AG04449 (cell line): Measurements from ENCODE around the gene RIMS1.

Source experiments
- CTCF ChIA-PET: fragments of 350-600 bp; formaldehyde crosslinking; extraction: SDS; loops from one replicate; lab custom pipeline; 2021; ENCODE audit warnings: antibody characterized with exemption; lab: Yijun Ruan, JAX
- POLR2A ChIA-PET: fragments of 400-600, 350-600 bp; formaldehyde crosslinking; extraction: SDS; loops from one replicate; lab custom pipeline; 2020; ENCODE audit warnings: antibody characterized with exemption, inconsistent platforms; lab: Yijun Ruan, JAX
- DNase-seq: peaks from one replicate; pipeline ENCODE4 v3.0.0-alpha.2; 2010; ENCODE audit warnings: low read depth, low spot score
- H3K4me3 ChIP-seq: 2 replicates; pipeline ENCODE4 v1.5.1; 2011; ENCODE audit warnings: low read depth, mild to moderate bottlenecking, control low read depth, low read length
- TF ChIP-seq, protein P1 (sequence below): IDR thresholded peaks from one replicate; pipeline ENCODE4 v1.5.1; 2011; ENCODE audit warnings: mild to moderate bottlenecking, moderate library complexity, low read length, control low read depth, inconsistent platforms; ENCODE audit not compliant: insufficient read depth; ENCODE audit errors: missing control alignments

RIMS1 gene

DNA sequence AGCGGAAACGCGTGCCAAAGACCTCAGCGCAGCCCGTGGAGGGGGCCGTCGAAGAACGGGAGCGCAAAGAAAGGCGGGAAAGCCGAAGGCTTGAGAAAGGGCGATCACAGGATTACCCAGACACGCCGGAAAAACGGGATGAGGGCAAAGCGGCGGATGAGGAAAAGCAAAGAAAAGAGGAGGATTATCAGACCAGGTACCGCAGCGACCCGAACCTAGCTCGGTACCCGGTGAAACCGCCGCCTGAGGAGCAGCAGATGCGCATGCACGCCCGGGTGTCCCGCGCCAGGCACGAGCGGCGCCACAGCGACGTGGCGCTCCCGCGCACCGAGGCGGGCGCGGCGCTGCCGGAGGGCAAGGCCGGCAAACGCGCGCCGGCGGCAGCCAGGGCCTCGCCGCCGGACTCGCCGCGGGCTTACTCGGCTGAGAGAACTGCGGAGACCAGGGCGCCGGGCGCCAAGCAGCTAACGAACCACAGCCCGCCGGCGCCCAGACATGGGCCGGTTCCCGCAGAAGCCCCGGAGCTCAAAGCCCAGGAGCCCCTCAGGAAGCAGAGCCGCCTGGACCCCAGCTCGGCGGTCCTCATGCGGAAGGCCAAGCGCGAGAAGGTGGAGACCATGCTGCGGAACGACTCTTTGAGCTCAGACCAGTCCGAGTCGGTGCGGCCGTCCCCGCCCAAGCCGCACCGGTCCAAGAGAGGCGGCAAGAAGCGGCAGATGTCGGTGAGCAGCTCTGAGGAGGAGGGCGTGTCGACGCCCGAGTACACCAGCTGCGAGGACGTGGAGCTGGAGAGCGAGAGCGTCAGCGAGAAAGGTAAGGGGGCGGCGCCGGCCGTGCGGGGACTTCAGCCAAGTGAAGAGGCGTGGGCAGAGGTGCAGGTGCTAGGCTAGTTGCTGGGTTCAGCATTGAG is 296.2 kb downstream of the RIMS1 start:
- ChIA-PET CTCF (no interaction called here), POLR2A (no interaction called here)
- no peak for DNase-seq

DNA sequence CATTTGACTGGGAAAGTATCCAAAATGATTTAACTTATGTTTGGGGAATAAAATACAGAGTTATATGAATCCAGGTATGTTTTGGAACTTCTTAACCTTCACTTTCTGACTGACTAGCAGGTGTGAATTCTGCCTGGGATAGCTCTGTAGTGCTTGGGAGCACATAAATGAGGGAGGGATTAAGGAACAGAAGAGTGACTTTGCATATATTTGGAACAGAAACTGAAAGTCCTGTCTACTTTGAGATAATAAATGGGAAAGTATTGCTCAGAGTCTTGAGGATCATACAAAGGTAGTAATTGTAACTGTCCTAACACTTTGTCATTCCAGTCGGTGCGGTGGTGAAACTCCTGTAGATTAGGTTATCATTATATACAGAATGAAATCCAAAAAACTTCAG is 317.6 kb downstream of the RIMS1 start:
- DNase-seq: no peak
- TF ChIP-seq, protein P1, sequence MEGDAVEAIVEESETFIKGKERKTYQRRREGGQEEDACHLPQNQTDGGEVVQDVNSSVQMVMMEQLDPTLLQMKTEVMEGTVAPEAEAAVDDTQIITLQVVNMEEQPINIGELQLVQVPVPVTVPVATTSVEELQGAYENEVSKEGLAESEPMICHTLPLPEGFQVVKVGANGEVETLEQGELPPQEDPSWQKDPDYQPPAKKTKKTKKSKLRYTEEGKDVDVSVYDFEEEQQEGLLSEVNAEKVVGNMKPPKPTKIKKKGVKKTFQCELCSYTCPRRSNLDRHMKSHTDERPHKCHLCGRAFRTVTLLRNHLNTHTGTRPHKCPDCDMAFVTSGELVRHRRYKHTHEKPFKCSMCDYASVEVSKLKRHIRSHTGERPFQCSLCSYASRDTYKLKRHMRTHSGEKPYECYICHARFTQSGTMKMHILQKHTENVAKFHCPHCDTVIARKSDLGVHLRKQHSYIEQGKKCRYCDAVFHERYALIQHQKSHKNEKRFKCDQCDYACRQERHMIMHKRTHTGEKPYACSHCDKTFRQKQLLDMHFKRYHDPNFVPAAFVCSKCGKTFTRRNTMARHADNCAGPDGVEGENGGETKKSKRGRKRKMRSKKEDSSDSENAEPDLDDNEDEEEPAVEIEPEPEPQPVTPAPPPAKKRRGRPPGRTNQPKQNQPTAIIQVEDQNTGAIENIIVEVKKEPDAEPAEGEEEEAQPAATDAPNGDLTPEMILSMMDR: no peak
- CTCF ChIA-PET: no interaction called here
- H3K4me3 ChIP-seq: no peak overlapping the region
- POLR2A ChIA-PET: interaction anchor here (0.5 kb wide), 1 partner anchor 1683 kb away, joined by 3 read pairs; no protein-coding TSS in a partner anchor

More for the DNA sequence above, 296.2 kb downstream of the RIMS1 start:
- TF ChIP-seq, protein P1: no peak
- H3K4me3 ChIP-seq: peak overlapping the region; percentile 60

DNA sequence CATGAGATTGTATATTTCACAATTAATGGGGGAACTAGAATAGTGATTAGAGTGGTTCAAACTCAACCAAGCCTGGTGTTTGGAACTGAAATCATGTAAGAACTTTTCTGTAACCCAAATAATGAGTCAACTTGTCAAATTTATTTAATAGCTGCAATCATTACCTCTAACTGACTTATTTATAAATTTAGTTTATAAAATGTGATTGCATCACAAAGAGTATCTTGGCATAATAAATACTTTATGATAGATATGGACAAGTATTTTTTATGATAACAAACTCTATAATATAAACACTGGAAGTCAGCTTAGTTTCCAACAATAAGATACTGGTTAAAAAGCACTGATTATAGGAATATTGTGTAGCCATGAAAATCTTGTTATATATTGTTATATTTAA is 319.1 kb downstream of the RIMS1 start:
- no peak for DNase-seq
- CTCF ChIA-PET: no interaction called here
- TF ChIP-seq, protein P1: no peak
- no peak overlapping the region for H3K4me3 ChIP-seq
- POLR2A ChIA-PET: no interaction called here

DNA sequence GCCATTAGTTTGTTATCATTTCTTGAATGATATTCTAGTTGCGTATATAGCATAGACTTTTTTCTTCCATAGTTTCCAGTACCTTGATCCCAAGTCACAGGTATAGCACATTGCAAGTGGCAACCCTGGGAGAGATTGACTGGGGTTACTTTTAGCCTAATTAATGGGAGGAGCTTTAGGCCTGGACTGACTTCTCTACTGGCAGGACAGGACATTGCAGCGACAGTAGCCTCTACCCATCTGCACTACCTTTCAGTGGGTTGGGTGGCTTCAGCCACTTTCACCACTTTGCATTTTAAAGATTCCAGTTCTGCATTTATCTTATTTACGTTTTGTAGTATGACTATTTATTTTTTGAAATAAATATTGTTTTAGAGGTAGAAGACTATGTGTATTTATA is 320.3 kb downstream of the RIMS1 start:
- TF ChIP-seq, protein P1: no peak
- no peak for DNase-seq
- CTCF ChIA-PET: no interaction called here
- no peak overlapping the region for H3K4me3 ChIP-seq
- POLR2A ChIA-PET: no interaction called here

DNA sequence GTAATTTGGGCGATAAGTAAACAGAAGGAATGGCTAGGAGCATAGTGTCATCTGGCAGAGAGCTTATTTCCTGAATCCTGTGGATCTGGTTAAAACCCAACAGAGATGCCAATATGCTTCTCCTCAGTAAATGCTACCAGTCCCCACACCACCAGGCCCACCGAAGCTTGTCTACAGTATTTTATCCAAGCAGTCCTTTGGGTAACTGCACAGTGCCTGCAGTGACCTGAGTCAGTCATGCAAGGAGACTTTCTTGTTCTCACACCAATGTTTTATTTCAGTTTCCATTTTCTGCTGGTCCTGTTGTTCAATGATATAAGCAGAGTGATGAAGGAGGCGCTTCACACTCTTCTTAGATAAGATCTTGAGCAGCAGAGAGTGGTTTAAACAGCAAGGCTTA is 326.3 kb downstream of the RIMS1 start:
- no peak overlapping the region for H3K4me3 ChIP-seq
- ChIA-PET CTCF (no interaction called here), POLR2A (no interaction called here)
- TF ChIP-seq, protein P1: no peak
- no peak for DNase-seq

DNA sequence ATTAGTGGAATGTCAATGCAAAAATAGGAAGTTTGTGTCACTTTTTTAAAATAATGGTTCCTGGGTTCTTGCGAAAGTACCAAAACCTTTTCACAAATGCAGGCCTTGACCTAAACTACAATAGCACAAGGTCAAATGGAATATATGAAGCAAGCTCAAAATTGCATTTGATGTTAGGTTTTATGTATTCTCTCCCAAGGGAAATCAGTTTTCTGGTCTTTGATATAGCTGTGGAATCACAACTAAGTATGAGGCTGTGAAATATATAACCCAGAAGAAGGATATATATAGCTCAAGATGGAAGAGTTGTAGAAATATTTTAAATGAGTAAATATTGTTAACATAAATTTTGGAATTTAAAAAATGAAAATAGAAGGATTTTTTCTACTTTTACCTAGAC is 327.3 kb downstream of the RIMS1 start:
- ChIA-PET POLR2A (no interaction called here), CTCF (no interaction called here)
- no peak for DNase-seq
- no peak overlapping the region for H3K4me3 ChIP-seq
- TF ChIP-seq, protein P1: no peak
